K562 (cell line): Measurements from ENCODE around the gene SEC22C. TPM values are rescaled to one million over a fixed set of nuclear protein-coding genes. Genes with fewer than 3 reads are reported as not detected.
A peak's percentile ranks its signal among the peaks of the same experiment; 100 is the strongest.

Source experiments
- ARID2 ChIP-seq: fragments of 450-650 bp; IDR thresholded peaks from 2 replicates; pipeline ENCODE4 v1.6.1; 2017; ENCODE audit warnings: antibody characterized with exemption, mild to moderate bottlenecking
- CHD1 ChIP-seq: fragments of 200-600 bp; sonication (generic); IDR thresholded peaks from one replicate; pipeline ENCODE4 v1.6.1; 2012; ENCODE audit warnings: mild to moderate bottlenecking, moderate library complexity, low read length, inconsistent platforms
- KAT8 ChIP-seq: fragments of 450-650 bp; IDR thresholded peaks from 2 replicates; pipeline ENCODE4 v1.6.1; 2016; ENCODE audit warnings: low read depth, mild to moderate bottlenecking
- NR2C1 ChIP-seq, 2 experiments: fragments of 450-650 bp; IDR thresholded peaks; 2 replicates each; pipeline ENCODE4 v1.6.1; 2017; ENCODE audit warnings: mild to moderate bottlenecking in 2 of 2, antibody characterized with exemption in 1 of 2, inconsistent platforms in 1 of 2, missing compliant biosample characterization in 1 of 2, missing genetic modification characterization in 1 of 2
- PRMT5 ChIP-seq: sonication (generic); formaldehyde crosslinking; IDR thresholded peaks from 2 replicates; pipeline ENCODE4 v1.5.0; 2020; ENCODE audit warnings: missing genetic modification reagents
- TAF9B ChIP-seq: fragments of 450-650 bp; IDR thresholded peaks from 2 replicates; pipeline ENCODE4 v1.6.1; 2018; ENCODE audit warnings: mild to moderate bottlenecking; ENCODE audit not compliant: partially characterized antibody
- TARDBP ChIP-seq: fragments of 450-650 bp; IDR thresholded peaks from 2 replicates; pipeline ENCODE4 v1.6.1; 2016
- polyA plus RNA-seq, 8 experiments: library from polyadenylated mRNA; depleted of rRNA in 4 of 8; stranded (reverse) in 5 of 8; unstranded in 3 of 8; fragments of >200 nt; fragmentation: Nextera tagmentation in 2 of 8; fragmentation: Illumina TruSeq in 1 of 8; extraction: Ambion mirVana in 2 of 8; extraction: Trizol in 1 of 8; gene quantifications; 2 replicates each; pipeline versions ENCODE4 v1.2.1 to v1.2.3, GENCODE V29; 2011 to 2014; ENCODE audit warnings: inconsistent platforms in 1 of 8, missing spikeins in 1 of 8
- total RNA-seq, 7 experiments: library from RNA; depleted of rRNA in 6 of 7; stranded (reverse); fragments of >200 nt in 6 of 7; fragmentation: Illumina TruSeq in 2 of 7; extraction: Trizol in 2 of 7; gene quantifications; 2 replicates each; pipeline versions ENCODE4 v1.2.1 to v1.2.3, GENCODE V29; 2011 to 2021; ENCODE audit warnings: low replicate concordance in 1 of 7
- TF ChIP-seq, protein P1 (sequence below): sonication (generic); formaldehyde crosslinking; IDR thresholded peaks from 2 replicates; pipeline ENCODE4 v1.8.0; 2023; ENCODE audit warnings: mild to moderate bottlenecking, missing genetic modification reagents
- TF ChIP-seq, protein P2 (sequence below): fragments of 250-450 bp; sonication (Bioruptor Pico); IDR thresholded peaks from 2 replicates; pipeline ENCODE4 v1.4.0; 2020; ENCODE audit warnings: mild to moderate bottlenecking, moderate library complexity
- TF ChIP-seq, protein P3 (sequence below): sonication (generic); formaldehyde crosslinking; IDR thresholded peaks from 2 replicates; pipeline ENCODE4 v1.8.0; 2023; ENCODE audit warnings: missing genetic modification reagents, mild to moderate bottlenecking, borderline replicate concordance
- TF ChIP-seq, protein P4 (sequence below): fragments of 450-650 bp; IDR thresholded peaks from 2 replicates; pipeline ENCODE4 v1.6.1; 2016; ENCODE audit warnings: antibody characterized with exemption
- TF ChIP-seq, protein P5 (sequence below), 2 experiments: fragments of 450-650 bp in 1 of 2; sonication (generic) in 1 of 2; formaldehyde crosslinking; conservative IDR thresholded peaks; 2 replicates each; pipeline versions ENCODE4 v1.4.0 to v1.8.1; 2020 to 2022; ENCODE audit warnings: mild to moderate bottlenecking in 1 of 2, missing genetic modification reagents in 1 of 2

Gene SEC22C
- total and polyA plus RNA-seq, 9 of the 15 experiments (the other 6 are each of a cell fraction or from before 2014, with no cell fraction given) = 35.6 to 68.4 (median 50.7) TPM

DNA sequence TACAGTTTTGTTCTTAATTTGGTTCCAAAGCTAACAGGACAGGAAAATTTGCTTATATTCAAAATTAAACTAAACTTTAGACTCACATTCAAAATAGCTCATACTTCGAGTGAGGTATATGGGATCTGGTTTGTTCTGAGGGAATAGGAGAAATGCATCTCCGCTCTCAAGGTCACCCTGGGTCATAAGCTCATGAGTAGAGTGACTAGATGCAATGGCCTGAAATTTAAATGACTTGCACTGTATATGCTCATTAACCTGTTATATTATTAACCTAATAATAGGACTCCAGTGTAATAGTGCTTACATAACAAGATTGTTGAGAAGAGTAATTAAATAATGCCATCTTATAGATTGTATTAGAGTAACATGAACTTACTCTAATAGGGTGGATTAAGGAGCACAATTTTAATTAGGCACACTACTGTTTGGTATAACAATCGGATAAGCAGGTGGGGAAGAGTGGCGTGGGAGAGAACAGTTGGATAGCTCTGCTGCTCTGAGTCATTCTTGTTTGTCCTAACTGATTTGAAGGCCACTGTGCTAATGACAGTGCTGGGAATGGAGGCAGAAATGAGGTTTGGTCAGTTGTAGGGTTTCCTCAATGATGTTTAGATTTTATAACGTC lies 23.9 kb upstream of the SEC22C start (continued):
- TF ChIP-seq, protein P1, sequence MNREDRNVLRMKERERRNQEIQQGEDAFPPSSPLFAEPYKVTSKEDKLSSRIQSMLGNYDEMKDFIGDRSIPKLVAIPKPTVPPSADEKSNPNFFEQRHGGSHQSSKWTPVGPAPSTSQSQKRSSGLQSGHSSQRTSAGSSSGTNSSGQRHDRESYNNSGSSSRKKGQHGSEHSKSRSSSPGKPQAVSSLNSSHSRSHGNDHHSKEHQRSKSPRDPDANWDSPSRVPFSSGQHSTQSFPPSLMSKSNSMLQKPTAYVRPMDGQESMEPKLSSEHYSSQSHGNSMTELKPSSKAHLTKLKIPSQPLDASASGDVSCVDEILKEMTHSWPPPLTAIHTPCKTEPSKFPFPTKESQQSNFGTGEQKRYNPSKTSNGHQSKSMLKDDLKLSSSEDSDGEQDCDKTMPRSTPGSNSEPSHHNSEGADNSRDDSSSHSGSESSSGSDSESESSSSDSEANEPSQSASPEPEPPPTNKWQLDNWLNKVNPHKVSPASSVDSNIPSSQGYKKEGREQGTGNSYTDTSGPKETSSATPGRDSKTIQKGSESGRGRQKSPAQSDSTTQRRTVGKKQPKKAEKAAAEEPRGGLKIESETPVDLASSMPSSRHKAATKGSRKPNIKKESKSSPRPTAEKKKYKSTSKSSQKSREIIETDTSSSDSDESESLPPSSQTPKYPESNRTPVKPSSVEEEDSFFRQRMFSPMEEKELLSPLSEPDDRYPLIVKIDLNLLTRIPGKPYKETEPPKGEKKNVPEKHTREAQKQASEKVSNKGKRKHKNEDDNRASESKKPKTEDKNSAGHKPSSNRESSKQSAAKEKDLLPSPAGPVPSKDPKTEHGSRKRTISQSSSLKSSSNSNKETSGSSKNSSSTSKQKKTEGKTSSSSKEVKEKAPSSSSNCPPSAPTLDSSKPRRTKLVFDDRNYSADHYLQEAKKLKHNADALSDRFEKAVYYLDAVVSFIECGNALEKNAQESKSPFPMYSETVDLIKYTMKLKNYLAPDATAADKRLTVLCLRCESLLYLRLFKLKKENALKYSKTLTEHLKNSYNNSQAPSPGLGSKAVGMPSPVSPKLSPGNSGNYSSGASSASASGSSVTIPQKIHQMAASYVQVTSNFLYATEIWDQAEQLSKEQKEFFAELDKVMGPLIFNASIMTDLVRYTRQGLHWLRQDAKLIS = no peak
- TF ChIP-seq NR2C1 (IDR thresholded peaks at IDR 0.05) = no peak
- no peak for TF ChIP-seq NR2C1 (tag; IDR thresholded peaks at IDR 0.05)
- no peak for TF ChIP-seq ARID2
- TF ChIP-seq, protein P2, sequence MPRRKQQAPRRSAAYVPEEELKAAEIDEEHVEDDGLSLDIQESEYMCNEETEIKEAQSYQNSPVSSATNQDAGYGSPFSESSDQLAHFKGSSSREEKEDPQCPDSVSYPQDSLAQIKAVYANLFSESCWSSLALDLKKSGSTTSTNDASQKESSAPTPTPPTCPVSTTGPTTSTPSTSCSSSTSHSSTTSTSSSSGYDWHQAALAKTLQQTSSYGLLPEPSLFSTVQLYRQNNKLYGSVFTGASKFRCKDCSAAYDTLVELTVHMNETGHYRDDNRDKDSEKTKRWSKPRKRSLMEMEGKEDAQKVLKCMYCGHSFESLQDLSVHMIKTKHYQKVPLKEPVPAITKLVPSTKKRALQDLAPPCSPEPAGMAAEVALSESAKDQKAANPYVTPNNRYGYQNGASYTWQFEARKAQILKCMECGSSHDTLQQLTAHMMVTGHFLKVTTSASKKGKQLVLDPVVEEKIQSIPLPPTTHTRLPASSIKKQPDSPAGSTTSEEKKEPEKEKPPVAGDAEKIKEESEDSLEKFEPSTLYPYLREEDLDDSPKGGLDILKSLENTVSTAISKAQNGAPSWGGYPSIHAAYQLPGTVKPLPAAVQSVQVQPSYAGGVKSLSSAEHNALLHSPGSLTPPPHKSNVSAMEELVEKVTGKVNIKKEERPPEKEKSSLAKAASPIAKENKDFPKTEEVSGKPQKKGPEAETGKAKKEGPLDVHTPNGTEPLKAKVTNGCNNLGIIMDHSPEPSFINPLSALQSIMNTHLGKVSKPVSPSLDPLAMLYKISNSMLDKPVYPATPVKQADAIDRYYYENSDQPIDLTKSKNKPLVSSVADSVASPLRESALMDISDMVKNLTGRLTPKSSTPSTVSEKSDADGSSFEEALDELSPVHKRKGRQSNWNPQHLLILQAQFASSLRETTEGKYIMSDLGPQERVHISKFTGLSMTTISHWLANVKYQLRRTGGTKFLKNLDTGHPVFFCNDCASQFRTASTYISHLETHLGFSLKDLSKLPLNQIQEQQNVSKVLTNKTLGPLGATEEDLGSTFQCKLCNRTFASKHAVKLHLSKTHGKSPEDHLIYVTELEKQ (CRISPR knock-in tag) = no peak
- peak; percentile 32 for TF ChIP-seq TAF9B
- TF ChIP-seq TARDBP = no peak
- TF ChIP-seq, protein P3, sequence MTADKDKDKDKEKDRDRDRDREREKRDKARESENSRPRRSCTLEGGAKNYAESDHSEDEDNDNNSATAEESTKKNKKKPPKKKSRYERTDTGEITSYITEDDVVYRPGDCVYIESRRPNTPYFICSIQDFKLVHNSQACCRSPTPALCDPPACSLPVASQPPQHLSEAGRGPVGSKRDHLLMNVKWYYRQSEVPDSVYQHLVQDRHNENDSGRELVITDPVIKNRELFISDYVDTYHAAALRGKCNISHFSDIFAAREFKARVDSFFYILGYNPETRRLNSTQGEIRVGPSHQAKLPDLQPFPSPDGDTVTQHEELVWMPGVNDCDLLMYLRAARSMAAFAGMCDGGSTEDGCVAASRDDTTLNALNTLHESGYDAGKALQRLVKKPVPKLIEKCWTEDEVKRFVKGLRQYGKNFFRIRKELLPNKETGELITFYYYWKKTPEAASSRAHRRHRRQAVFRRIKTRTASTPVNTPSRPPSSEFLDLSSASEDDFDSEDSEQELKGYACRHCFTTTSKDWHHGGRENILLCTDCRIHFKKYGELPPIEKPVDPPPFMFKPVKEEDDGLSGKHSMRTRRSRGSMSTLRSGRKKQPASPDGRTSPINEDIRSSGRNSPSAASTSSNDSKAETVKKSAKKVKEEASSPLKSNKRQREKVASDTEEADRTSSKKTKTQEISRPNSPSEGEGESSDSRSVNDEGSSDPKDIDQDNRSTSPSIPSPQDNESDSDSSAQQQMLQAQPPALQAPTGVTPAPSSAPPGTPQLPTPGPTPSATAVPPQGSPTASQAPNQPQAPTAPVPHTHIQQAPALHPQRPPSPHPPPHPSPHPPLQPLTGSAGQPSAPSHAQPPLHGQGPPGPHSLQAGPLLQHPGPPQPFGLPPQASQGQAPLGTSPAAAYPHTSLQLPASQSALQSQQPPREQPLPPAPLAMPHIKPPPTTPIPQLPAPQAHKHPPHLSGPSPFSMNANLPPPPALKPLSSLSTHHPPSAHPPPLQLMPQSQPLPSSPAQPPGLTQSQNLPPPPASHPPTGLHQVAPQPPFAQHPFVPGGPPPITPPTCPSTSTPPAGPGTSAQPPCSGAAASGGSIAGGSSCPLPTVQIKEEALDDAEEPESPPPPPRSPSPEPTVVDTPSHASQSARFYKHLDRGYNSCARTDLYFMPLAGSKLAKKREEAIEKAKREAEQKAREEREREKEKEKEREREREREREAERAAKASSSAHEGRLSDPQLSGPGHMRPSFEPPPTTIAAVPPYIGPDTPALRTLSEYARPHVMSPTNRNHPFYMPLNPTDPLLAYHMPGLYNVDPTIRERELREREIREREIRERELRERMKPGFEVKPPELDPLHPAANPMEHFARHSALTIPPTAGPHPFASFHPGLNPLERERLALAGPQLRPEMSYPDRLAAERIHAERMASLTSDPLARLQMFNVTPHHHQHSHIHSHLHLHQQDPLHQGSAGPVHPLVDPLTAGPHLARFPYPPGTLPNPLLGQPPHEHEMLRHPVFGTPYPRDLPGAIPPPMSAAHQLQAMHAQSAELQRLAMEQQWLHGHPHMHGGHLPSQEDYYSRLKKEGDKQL (CRISPR knock-in tag) = no peak
- TF ChIP-seq, protein P4, sequence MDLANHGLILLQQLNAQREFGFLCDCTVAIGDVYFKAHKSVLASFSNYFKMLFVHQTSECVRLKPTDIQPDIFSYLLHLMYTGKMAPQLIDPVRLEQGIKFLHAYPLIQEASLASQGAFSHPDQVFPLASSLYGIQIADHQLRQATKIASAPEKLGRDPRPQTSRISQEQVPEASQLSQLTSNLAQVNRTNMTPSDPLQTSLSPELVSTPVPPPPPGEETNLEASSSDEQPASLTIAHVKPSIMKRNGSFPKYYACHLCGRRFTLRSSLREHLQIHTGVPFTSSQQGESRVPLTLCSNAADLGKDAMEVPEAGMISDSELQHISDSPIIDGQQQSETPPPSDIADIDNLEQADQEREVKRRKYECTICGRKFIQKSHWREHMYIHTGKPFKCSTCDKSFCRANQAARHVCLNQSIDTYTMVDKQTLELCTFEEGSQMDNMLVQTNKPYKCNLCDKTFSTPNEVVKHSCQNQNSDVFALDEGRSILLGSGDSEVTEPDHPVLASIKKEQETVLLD = peak; percentile 69; the same call in 1 of the 2 replicates
- TF ChIP-seq PRMT5 (CRISPR knock-in tag) = no peak
- TF ChIP-seq CHD1 = no peak
- TF ChIP-seq KAT8 = no peak
- TF ChIP-seq, protein P5, sequence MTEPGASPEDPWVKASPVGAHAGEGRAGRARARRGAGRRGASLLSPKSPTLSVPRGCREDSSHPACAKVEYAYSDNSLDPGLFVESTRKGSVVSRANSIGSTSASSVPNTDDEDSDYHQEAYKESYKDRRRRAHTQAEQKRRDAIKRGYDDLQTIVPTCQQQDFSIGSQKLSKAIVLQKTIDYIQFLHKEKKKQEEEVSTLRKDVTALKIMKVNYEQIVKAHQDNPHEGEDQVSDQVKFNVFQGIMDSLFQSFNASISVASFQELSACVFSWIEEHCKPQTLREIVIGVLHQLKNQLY (CRISPR knock-in tag; conservative IDR thresholded peaks at IDR 0.05) = no peak
